ENCODE measurements around the gene ATP1A4.

ATP1A4 gene

DNA sequence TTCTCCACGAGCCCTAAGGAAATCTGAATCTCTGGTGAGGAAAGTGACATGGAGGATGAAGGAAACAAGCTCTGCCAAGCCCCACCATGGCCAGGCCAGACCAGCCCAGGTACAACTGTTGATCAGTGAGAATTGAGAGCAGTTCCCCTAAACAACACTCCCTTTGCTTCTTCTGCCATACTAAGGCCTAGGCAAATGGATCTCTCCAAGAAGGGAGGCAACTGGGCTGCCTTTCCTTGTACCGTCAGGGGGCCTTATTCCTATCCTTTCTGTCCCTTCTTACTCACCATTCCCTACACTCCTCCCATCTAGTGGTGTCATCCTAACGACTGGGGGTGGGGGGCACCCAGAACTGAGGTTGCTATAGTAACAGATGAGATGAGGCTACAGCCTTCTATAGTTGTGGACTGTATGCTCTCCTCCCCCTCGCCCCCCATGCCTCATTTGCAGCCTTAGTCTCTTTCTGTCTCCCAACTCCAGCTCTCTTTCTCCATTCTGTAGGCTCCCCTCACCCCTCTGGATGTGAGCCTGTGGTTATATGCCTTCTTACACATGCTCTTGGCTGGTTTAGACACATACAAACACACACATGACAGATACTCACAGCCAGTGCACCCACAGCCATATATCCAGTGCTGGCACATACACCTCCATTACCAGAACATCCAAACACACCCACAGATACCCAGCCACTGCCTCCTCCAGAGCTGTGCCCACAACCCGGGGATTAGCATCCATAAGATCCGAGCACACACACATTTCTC, 57.3 kb downstream of the ATP1A4 start:
- TF ChIP-seq EZH2phosphoT487 (IDR thresholded peaks at IDR 0.05; ENCODE audit: borderline replicate concordance, low read length) (no peak), CTCF (IDR thresholded peaks at IDR 0.05; ENCODE audit: low read depth, low read length, poor library complexity, severe bottlenecking) (no peak)
- H3K9me3 ChIP-seq (ENCODE audit: control insufficient read depth, insufficient read depth, low read length), result no peaks in the 10 kb centered on the region
- peaks cover 10% of the 10 kb centered on the region for H3F3A ChIP-seq (ENCODE audit: control insufficient read depth, insufficient read depth)
- no peaks in the 10 kb centered on the region for H3K27me3 ChIP-seq (ENCODE audit: control insufficient read depth, low read length)
- H3K27ac ChIP-seq (ENCODE audit: low read depth, low read length), result no peak overlapping the region
- no peaks in the 10 kb centered on the region; the same call in 1 of the 2 replicates for H4K20me1 ChIP-seq (ENCODE audit: control insufficient read depth, insufficient read depth, low read depth, low read length)
- H3K9me2 ChIP-seq (replicated peaks; ENCODE audit: control insufficient read depth, low read length), result no peaks in the 10 kb centered on the region
- no peak overlapping the region for H3K4me2 ChIP-seq (ENCODE audit: low read length)
- peaks cover 60% of the 10 kb centered on the region for H3K79me2 ChIP-seq (ENCODE audit: control insufficient read depth, low read length)
- H3K4me1 ChIP-seq (ENCODE audit: control insufficient read depth, low read length), result peaks cover 37% of the 10 kb centered on the region
- peaks cover 83% of the 10 kb centered on the region for H3K36me3 ChIP-seq (ENCODE audit: control insufficient read depth, low read length)
- no peak overlapping the region for H3K4me3 ChIP-seq (ENCODE audit: low read length)

DNA sequence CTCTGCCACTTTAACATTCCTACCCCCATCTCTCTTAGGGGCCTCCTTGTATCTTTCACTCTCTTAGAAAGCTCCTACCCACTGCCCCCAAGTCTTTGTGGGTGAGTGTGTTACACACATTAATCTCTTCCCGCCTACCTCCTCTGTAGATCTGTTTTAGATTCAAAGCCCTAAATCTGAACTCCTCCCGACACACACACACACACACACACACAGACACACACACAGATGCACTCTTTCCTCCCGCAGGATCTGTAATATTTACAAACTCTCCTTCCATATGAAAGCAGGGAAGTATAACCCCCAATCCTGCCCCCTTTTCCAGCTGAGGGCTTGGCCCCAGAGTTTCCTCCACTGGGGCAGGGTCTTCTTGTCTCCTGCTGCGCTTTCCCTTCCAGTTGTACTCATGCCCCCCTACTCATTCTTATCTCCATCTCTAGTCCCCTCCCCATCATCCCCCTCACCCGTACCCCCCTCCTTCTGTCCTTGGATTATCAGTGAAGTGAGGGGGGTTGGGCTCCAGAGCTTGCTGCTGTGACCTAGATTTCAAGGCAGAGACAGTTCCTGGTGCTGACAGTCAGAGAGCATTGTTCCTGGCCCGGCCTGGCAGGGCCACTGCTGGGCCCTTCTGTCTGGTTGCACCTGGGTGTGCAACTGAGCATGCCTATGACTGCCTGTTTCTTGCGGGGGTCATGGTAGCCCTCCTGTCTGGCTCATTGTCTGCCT, 58.1 kb downstream of the ATP1A4 start:
- Histone ChIP-seq H3K9me3 (ENCODE audit: control insufficient read depth, insufficient read depth, low read length) (no peaks in the 10 kb centered on the region), H4K20me1 (ENCODE audit: control insufficient read depth, insufficient read depth, low read depth, low read length) (no peaks in the 10 kb centered on the region; the same call in 1 of the 2 replicates), H3K4me1 (ENCODE audit: control insufficient read depth, low read length) (peaks cover 29% of the 10 kb centered on the region), H3K4me2 (ENCODE audit: low read length) (no peak overlapping the region), H3K27me3 (ENCODE audit: control insufficient read depth, low read length) (no peaks in the 10 kb centered on the region), H3K27ac (ENCODE audit: low read depth, low read length) (no peak overlapping the region), H3K79me2 (ENCODE audit: control insufficient read depth, low read length) (peaks cover 60% of the 10 kb centered on the region), H3K36me3 (ENCODE audit: control insufficient read depth, low read length) (peaks cover 91% of the 10 kb centered on the region), H3F3A (ENCODE audit: control insufficient read depth, insufficient read depth) (peaks cover 13% of the 10 kb centered on the region), H3K9me2 (replicated peaks; ENCODE audit: control insufficient read depth, low read length) (no peaks in the 10 kb centered on the region), H3K4me3 (ENCODE audit: low read length) (no peak overlapping the region)
- TF ChIP-seq CTCF (IDR thresholded peaks at IDR 0.05; ENCODE audit: low read depth, low read length, poor library complexity, severe bottlenecking) (no peak), EZH2phosphoT487 (IDR thresholded peaks at IDR 0.05; ENCODE audit: borderline replicate concordance, low read length) (no peak)

DNA sequence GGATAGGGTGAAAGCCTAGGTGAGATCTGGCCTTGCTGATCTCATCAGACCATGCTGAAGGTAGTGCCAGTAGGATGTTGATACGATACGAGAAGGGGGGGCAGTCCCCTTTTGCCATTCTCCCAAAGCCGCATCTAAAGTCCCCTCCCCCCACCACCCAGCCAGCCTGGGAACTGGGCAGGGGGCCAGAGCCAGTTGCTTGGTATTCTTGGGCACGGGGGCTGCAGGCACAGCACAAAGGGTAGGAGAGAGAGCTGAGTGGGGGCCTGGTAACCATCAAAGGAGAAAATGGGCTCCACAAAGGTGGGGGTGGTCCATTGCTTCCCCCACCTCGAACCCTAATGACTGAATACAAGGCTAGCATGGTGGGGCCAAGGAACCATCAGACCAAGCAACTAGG, 59.2 kb downstream of the ATP1A4 start:
- Histone ChIP-seq H3K27me3 (ENCODE audit: control insufficient read depth, low read length) (no peaks in the 10 kb centered on the region), H3K9me3 (ENCODE audit: control insufficient read depth, insufficient read depth, low read length) (no peaks in the 10 kb centered on the region), H4K20me1 (ENCODE audit: control insufficient read depth, insufficient read depth, low read depth, low read length) (no peaks in the 10 kb centered on the region; the same call in 1 of the 2 replicates), H3F3A (ENCODE audit: control insufficient read depth, insufficient read depth) (peaks cover 19% of the 10 kb centered on the region), H3K4me2 (ENCODE audit: low read length) (no peak overlapping the region), H3K36me3 (ENCODE audit: control insufficient read depth, low read length) (peaks cover 99% of the 10 kb centered on the region), H3K4me3 (ENCODE audit: low read length) (no peak overlapping the region), H3K27ac (ENCODE audit: low read depth, low read length) (no peak overlapping the region), H3K9me2 (replicated peaks; ENCODE audit: control insufficient read depth, low read length) (no peaks in the 10 kb centered on the region), H3K79me2 (ENCODE audit: control insufficient read depth, low read length) (peaks cover 57% of the 10 kb centered on the region), H3K4me1 (ENCODE audit: control insufficient read depth, low read length) (peaks cover 24% of the 10 kb centered on the region)
- no peak for TF ChIP-seq EZH2phosphoT487 (IDR thresholded peaks at IDR 0.05; ENCODE audit: borderline replicate concordance, low read length)
- no peak for TF ChIP-seq CTCF (IDR thresholded peaks at IDR 0.05; ENCODE audit: low read depth, low read length, poor library complexity, severe bottlenecking)

All from DOHH2 (cell line).